Germinal center (tissue), 1 donor: ENCODE data around the gene ARID5B.

Experiments
- DNase-seq: peaks from one replicate; pipeline ENCODE4 v3.0.0; 2012; ENCODE audit warnings: mixed read lengths, low spot score

Gene ARID5B

DNA sequence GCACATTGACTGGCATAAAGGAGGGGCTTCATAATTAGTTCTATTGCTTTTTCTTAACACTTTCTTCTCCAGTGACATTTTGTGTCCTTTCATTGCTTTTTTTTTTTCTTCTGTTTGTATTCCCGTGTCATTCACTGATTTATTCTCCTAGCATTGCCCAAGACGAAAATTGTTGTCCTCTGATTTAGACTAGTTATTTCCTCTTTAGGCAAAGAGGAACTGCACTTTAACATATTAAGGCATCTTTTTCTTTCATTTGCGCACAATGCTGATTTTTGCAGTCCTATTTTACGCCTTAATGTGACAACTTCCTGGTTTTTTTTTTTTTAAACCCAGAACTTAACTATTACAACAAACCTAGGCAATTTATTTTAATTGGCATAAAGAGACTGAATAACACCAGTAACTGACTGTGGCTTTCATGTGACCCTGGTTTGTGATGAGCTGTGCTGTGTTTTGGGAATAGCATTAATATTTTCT is 39.7 kb downstream of the ARID5B start:
- peak; percentile 59 for DNase-seq

DNA sequence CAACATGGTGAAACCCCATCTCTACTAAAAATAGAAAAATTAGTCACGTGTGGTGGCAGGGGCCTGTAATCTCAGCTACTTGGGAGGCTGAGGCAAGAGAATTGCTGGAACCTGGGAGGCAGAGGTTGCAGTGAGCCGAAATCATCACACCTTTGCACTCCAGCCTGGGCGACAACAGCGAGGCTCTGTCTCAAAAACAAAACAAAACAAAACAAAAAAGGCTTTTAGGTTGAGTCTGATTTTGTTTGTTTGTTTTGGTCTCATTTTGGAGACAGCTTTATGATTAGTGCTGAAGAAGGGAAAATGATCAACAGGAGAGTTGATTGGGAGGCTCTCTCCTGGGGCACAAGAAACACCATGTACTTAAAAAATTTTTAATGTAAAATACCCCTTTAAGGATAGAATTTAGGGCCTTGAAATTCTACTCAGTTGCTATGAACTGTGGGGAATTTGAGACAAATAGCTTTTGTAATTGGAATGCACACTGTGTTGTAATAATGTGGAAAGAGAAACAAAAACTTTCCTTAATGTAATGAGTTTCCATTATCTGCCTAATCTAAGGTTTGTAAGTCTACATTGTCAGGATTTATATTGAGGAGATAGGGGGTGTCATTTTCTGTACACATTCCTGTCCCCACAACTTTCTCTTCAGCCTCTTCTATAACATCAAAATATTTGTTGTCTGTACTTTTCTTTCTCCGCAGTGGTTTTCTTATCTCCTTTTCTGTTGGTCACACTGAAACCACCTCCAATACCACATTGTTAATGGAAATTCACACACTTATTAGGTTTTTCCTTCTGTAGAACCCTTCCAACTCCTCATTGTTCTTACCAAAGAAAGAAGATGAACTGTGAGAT is 41.3 kb downstream of the ARID5B start:
- DNase-seq: no peak

DNA sequence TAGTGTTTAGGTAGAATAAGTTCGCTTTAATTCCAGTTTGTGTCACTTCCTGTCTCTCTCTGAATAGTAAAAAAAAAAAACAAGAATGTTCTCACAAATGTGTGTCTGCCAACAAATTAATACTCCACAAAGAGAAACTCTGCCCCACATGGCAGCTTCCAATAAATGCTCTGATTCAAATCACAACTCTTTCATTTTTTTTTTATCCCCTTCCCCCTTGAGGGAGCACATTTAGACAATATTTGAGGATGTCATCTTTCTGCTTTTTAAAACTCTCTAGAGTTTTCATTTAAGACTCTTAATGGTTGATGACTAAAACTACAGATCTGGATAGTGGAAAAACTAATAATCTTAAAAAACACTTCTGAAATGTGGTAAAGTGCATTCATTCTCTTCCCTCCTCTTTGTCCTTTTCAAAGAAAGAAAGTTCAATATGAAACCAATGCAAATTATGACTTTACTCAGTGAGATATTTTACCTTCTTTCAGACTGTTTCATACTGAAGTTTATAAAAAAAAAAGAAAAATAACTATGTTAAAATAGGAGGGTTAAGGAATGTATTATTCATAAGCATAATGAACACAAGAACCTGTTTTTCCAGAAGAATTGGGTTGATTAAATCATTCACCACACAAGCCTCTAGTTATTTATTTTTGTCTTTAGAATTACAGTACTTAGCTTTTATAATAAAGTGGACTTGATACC is 42.3 kb downstream of the ARID5B start:
- DNase-seq: peak; percentile 36

DNA sequence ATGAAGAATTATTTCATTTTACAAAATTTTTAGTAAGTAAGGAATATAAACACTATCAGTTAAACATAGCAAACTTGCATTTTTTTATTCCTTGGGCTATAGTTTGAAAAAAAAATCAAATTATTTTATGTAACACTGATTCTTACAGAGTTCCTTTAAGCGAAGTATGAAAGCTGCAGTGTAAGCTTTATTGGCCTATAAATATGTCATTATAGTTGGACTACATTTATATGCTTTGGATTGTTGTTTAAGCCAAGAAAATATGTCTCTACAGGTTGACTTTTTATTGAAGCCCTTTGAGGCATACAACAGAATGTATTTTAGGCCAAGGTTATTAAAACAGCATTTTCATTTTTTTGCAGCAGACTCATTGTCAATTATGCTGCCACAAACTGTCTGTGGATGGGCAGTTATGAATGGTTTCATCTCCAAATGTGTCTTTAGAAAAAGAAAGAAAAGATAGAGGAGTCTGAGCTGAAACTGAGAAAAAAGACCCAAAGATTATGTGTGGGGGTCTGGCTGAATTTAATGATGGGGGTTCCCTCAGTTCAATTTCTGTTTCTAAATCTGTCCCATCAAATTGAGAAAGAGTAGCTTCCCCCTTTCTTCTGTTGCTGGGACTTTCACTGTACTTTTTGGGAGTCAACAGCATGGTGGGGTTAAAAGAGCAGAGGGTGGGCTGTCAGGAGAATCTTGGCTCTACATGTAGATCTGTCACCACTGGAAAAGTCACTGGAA is 43.1 kb downstream of the ARID5B start:
- DNase-seq: no peak

GRCh38 chr10:61949687-61950086 is 48.2 kb downstream of the ARID5B start:
- DNase-seq: no peak

- no peak for DNase-seq
Observed at GRCh38 chr10:61950449-61951143, 49.1 kb downstream of the ARID5B start.

DNA sequence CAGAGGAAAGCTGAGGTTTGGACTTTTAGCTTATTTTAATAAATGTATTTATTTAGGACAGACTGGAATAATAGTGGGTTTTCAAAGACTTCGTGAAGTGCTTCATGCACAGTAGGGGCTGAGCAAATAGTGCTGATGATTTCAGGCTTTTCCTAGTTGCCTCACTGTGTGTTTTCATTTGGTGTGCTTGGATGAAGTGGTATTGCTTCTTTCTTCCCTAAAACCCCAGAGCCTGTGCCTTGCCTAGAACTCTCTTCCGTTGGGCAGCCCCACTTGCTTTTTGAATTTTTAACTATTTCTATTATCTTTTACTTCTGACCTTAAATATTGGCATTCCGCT is 49.6 kb downstream of the ARID5B start:
- DNase-seq: no peak

GRCh38 chr10:61952028-61952674 is 50.7 kb downstream of the ARID5B start:
- DNase-seq: no peak

GRCh38 chr10:61953183-61953582 is 51.7 kb downstream of the ARID5B start:
- no peak for DNase-seq

DNA sequence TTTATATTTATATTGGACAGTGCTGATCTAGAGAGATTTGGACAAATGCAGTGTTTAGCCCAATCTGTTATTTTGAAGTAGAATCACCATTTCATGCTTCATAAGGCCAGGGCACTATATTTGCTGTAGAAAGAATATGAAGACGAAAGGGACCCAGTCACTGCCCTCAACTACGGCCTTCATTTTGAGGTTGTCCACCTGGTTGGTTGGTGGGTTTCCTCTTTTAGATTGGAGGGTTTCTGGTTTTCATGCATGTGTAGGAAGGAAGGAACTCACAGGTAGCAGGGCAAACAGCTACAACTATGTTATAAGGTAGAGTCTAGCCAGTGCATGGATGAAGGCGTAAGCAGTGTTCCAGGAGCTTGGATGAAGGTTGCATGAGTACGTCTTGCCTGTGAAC is 56.3 kb downstream of the ARID5B start:
- DNase-seq: no peak

- DNase-seq: no peak
Observed at GRCh38 chr10:61958311-61958710, 56.8 kb downstream of the ARID5B start.

DNA sequence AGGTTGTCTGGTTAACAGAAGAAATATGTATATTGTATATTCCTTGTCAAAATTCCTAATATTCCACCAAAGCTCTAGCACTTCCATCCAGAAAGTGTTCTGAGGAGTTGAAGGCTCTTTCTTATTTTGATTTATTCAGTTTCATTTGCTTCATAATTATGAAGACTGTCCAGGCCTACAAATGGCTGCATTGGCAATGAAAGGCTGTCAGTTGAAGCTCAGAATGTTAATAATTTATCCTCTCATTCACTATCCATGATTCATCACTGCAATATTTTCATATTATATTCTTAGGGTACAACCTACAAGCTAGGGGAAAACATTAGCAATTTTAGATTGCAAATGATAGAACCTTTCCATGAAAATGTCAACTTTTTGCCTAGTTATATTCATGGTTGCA is 57.3 kb downstream of the ARID5B start:
- no peak for DNase-seq

DNA sequence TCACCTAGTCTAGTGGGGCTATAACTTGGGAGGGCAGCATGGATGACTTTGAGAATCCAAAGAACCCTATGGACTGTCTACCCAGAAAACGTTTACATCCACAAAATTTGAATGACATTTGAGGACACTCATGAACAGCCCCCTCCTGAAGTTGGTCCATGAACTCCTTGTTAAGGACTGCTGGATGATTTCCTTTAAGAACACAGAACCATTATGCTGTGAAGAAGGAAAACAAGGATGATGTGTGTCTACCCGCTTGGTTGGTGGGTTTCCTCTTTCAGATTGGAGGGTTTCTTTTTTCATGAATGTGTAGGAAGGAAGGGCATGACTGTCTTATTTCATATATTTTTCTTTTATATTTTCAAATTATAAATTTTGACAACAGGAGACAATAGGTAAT is 58.3 kb downstream of the ARID5B start:
- DNase-seq: no peak

DNA sequence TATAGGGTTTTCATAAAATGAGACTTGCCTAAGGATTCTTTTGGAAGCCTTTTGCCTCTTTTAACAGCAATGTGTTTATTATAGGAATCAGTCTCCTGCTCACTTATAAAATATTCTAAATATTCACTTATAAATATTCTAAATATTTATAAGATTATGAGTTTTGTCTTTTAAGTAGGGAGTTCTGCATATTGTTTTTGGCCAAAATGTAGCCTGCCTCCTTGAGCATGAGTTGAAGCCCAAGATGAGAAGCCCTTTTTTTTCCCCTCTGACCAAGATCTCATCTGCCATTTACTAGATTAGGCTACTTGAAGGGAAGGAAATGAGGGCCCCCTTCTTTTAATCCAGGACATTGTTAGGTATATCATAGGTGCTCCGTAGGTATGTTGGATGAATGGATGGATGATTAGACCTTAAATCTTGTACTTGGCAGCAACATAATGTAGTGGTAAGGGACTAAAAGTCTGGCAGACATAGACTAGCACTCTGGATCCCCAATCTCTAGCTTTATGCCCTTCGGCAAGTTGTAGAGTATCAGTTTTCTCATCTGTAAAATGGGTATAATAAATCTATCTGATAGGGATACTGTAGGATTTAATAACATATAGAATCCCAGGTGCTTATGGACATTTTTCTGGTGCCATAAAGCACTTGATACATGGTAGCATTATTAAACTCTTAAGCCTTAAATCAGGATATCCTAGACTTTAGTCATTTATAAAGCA is 59.1 kb downstream of the ARID5B start:
- DNase-seq: no peak

DNA sequence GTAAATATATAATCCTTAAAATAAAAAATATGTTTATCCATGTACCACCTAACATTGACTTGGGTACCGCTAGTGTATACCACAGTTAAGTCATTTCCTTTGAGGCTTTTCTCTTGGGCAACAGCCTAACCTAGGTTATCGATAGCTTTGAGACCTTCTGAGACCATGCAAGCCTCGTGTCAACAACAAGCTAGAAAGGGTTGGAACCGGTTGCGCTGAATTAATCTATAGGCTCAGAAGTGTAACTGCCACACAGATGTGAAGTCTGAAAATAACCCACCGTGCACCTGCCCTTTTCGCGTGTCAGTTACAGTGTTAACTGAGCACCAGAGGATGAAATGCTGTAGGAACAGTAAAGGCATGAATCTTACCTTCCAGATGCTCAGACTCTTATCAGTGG is 59.8 kb downstream of the ARID5B start:
- peak; percentile 43 for DNase-seq

GRCh38 chr10:61962971-61963370 is 61.5 kb downstream of the ARID5B start:
- DNase-seq: no peak

DNA sequence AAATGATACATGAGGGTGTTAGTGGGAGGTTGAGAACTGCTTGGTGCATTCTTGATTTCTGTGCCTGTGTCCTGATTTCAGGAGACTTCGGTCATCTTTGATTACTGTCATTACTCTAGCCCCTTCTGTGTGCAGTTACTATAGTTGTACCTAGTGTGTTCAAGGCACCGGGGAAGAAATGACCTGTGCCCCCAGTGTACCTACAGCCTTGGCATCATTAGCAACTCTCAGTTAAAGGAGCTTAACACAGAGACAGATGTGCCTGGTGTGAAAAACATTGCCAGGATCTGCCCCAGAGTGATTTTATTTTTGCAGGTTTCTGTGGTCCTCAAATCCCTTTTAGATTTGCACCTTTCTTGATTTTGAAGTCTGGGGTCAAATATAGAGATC is 62.2 kb downstream of the ARID5B start:
- DNase-seq: no peak

GRCh38 chr10:61964059-61964709 is 62.7 kb downstream of the ARID5B start:
- no peak for DNase-seq

DNA sequence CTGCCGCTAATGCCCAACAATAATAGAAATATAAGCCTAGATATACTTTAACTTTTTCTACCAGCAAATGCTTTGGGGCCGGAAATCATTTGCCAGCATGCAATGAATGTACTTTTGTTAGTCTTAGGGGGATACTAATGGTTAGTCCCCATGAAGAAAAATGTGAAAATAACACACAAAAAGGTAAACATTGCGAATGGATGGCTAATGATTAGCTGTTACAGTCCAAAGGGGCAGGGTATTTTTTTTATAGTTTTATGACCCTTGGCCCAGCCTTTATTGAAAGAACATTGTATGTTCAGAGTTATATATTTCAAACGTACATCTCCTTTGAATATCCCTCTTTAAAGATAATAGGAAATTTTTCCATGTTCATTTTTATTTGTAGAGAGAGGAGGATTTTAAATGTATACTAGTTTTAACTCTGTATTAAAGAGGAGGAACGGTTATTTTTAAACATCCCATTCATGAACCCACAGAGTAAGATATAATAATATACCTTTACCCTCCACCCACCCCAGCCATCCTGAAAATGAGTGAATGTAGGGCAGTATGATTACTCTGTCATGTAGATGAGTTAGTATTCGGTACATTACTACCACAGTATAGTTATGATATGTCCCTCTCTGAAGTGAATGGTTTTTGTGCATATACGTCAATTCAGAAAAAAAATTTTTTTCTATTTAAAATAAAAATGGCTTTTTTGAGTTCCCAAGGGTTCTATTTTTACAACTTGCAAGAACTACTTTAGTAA is 63.6 kb downstream of the ARID5B start:
- no peak for DNase-seq
